K562 (cell line): Measurements from ENCODE around the gene CENPP. TPM values are rescaled to one million over a fixed set of nuclear protein-coding genes. Genes with fewer than 3 reads are reported as not detected.

Source experiments
- BRD9 ChIP-seq: fragments of 450-650 bp; IDR thresholded peaks from 2 replicates; pipeline ENCODE4 v1.6.1; 2018; ENCODE audit warnings: low read depth; ENCODE audit not compliant: partially characterized antibody
- COPS2 ChIP-seq: fragments of 450-650 bp; conservative IDR thresholded peaks from 2 replicates; pipeline ENCODE4 v1.6.1; 2016; ENCODE audit warnings: mild to moderate bottlenecking, moderate library complexity
- L3MBTL2 ChIP-seq: fragments of 450-650 bp; IDR thresholded peaks from 2 replicates; pipeline ENCODE4 v1.6.1; 2016; ENCODE audit warnings: mild to moderate bottlenecking, moderate library complexity
- SRF ChIP-seq, 2 experiments: fragments of 250-450, 450-650 bp in 1 of 2; sonication (Bioruptor Pico) in 1 of 2; sonication (generic) in 1 of 2; formaldehyde crosslinking; IDR thresholded peaks; 2 replicates each; pipeline versions ENCODE4 v1.5.0 to v1.5.1; 2020 to 2022; ENCODE audit warnings: mild to moderate bottlenecking in 1 of 2, missing genetic modification reagents in 1 of 2
- TCF7 ChIP-seq: sonication (generic); IDR thresholded peaks from 2 replicates; pipeline ENCODE4 v1.6.1; 2016; ENCODE audit warnings: antibody characterized with exemption, borderline replicate concordance
- ZNF197 ChIP-seq: fragments of 200-800 bp; sonication (Bioruptor generic); IDR thresholded peaks from 2 replicates; pipeline ENCODE4 v1.6.1; 2016; ENCODE audit warnings: low read depth, missing genetic modification characterization, missing compliant biosample characterization
- ZNF408 ChIP-seq: fragments of 250-450 bp; sonication (Bioruptor Pico); IDR thresholded peaks from 2 replicates; pipeline ENCODE4 v1.4.0; 2020; ENCODE audit warnings: low read depth, mild to moderate bottlenecking, moderate library complexity
- ZNF584 ChIP-seq: fragments of 200-800 bp; sonication (Bioruptor generic); IDR thresholded peaks from 2 replicates; pipeline ENCODE4 v1.6.1; 2016; ENCODE audit warnings: low read depth, mild to moderate bottlenecking, missing genetic modification characterization, missing compliant biosample characterization
- polyA plus RNA-seq, 8 experiments: library from polyadenylated mRNA; depleted of rRNA in 4 of 8; stranded (reverse) in 5 of 8; unstranded in 3 of 8; fragments of >200 nt; fragmentation: Nextera tagmentation in 2 of 8; fragmentation: Illumina TruSeq in 1 of 8; extraction: Ambion mirVana in 2 of 8; extraction: Trizol in 1 of 8; gene quantifications; 2 replicates each; pipeline versions ENCODE4 v1.2.1 to v1.2.3, GENCODE V29; 2011 to 2014; ENCODE audit warnings: inconsistent platforms in 1 of 8, missing spikeins in 1 of 8
- total RNA-seq, 7 experiments: library from RNA; depleted of rRNA in 6 of 7; stranded (reverse); fragments of >200 nt in 6 of 7; fragmentation: Illumina TruSeq in 2 of 7; extraction: Trizol in 2 of 7; gene quantifications; 2 replicates each; pipeline versions ENCODE4 v1.2.1 to v1.2.3, GENCODE V29; 2011 to 2021; ENCODE audit warnings: low replicate concordance in 1 of 7
- TF ChIP-seq, protein P1 (sequence below), 2 experiments: fragments of 450-650 bp; IDR thresholded peaks; 2 replicates each; pipeline ENCODE4 v1.6.1; 2016; ENCODE audit warnings: mild to moderate bottlenecking in 2 of 2, borderline replicate concordance in 1 of 2, low read depth in 1 of 2, moderate library complexity in 1 of 2
- TF ChIP-seq, protein P2 (sequence below), 3 experiments: IDR thresholded peaks in 2 of 3; conservative IDR thresholded peaks in 1 of 3; 2 replicates each; pipeline ENCODE4 v1.5.1; 2011 to 2012; ENCODE audit warnings: low read length in 3 of 3, mild to moderate bottlenecking in 3 of 3, control low read depth in 2 of 3, improper control_type of control experiment in 1 of 3, inconsistent platforms in 1 of 3, low read depth in 1 of 3, mixed read lengths in 1 of 3, moderate library complexity in 1 of 3; ENCODE audit not compliant: insufficient read depth in 2 of 3
- TF ChIP-seq, protein P3 (sequence below): sonication (generic); formaldehyde crosslinking; IDR thresholded peaks from 2 replicates; pipeline ENCODE4 v1.8.0; 2023; ENCODE audit warnings: mild to moderate bottlenecking, missing genetic modification reagents

The CENPP gene
- total and polyA plus RNA-seq, 9 of the 15 experiments (the other 6 are each of a cell fraction or from before 2014, with no cell fraction given) = 8.0 to 28.5 (median 17.9) TPM

DNA sequence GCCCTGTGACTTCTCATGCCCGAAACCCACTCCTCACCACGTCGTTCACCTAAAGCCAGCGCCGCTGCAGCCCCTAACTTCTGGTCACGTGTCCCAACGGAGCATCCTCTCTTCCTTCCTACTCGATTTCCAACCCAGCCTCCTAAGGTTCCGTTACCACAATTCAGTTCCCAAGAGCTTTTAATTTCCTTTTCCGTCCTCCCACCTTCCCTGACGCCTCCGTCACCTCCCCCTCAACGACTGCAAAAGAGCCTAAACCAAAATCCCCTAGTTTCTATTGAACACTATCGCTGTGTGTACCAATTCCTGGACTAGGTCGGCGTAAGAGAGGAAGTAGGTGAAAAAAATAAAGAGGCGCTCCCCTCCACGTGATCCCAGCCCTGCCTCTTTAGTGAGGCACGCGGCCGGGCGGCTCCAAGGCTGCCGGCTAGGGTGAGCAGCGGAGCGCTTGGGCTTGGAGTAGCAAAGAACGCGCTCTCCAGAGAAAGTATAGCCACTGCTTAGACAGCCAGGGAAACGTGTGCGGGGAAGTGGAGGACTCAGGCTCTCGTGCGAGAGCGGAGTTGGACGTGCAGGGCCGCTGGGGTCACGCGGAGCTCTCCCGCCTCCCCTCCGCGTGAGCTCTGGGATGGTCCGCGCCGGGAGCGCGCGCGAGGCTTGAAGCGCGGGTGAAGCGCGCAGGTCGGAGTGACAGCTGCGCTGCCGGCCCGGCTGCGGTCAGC is at the start of gene CENPP, which contains the start of gene NOL8 (continued):
- TF ChIP-seq, protein P1, sequence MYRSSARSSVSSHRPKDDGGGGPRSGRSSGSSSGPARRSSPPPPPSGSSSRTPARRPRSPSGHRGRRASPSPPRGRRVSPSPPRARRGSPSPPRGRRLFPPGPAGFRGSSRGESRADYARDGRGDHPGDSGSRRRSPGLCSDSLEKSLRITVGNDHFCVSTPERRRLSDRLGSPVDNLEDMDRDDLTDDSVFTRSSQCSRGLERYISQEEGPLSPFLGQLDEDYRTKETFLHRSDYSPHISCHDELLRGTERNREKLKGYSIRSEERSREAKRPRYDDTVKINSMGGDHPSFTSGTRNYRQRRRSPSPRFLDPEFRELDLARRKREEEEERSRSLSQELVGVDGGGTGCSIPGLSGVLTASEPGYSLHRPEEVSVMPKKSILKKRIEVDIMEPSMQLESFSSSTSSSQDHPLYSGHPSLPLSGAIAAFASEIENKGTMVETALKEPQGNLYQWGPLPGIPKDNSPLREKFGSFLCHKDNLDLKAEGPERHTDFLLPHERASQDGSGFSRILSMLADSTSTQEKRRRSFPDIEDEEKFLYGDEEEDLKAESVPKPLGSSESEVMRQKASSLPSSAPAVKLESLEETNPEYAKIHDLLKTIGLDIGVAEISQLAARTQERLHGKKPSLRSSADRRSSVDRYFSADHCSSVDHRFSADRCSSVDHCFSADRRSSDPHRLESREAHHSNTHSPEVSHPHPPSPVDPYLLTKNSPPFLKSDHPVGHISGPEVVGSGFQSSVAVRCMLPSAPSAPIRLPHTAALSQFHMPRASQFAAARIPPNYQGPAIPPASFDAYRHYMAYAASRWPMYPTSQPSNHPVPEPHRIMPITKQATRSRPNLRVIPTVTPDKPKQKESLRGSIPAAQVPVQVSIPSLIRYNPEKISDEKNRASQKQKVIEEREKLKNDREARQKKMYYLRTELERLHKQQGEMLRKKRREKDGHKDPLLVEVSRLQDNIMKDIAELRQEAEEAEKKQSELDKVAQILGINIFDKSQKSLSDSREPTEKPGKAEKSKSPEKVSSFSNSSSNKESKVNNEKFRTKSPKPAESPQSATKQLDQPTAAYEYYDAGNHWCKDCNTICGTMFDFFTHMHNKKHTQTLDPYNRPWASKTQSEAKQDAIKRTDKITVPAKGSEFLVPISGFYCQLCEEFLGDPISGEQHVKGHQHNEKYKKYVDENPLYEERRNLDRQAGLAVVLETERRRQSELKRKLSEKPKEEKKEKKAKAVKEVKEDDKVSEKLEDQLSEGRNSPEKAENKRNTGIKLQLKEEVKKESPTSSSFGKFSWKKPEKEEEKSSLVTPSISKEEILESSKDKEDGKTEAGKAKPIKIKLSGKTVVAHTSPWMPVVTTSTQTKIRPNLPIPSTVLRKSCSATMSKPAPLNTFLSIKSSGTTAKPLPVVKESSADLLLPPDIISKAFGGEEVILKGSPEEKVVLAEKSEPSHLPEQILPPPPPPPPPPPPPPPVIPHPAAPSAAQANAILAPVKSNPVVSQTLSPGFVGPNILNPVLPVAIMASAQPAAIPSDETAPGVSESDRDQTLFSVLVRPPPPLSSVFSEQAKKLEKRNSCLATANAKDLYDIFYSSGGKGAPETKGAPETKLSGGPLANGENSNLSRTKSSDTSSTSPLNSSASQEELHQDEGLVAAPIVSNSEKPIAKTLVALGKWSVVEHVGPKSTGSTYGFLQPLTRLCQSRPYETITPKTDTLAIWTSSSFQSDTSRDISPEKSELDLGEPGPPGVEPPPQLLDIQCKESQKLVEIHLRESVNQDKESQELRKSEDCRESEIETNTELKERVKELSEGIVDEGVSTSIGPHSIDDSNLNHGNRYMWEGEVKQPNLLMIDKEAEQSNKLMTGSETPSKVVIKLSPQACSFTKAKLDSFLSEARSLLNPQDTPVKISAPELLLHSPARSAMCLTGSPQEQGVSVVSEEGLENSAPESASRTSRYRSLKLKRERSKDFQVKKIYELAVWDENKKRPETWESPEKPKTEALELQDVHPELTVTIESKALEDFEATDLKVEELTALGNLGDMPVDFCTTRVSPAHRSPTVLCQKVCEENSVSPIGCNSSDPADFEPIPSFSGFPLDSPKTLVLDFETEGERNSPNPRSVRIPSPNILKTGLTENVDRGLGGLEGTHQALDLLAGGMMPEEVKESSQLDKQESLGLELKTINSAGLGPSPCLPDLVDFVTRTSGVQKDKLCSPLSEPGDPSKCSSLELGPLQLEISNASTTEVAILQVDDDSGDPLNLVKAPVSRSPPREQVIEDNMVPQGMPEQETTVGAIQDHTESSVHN (IDR thresholded peaks at IDR 0.05; ENCODE audit: borderline replicate concordance in 1 of 2, low read depth in 1 of 2) = peak in 1 of 2 experiments; percentile 90; a peak in 2 of 4 replicates
- TF ChIP-seq ZNF584 (CRISPR knock-in tag) (no peak), ZNF408 (CRISPR knock-in tag) (no peak), ZNF197 (CRISPR knock-in tag) (peak; percentile 87; the same call in 1 of the 2 replicates), L3MBTL2 (peak; percentile 92), BRD9 (peak; percentile 89), COPS2 (no peak), SRF (CRISPR knock-in tag; IDR thresholded peaks at IDR 0.05) (peak in 1 of 2 experiments; percentile 31; a peak in 2 of 4 replicates), TCF7 (no peak)
- TF ChIP-seq, protein P2, sequence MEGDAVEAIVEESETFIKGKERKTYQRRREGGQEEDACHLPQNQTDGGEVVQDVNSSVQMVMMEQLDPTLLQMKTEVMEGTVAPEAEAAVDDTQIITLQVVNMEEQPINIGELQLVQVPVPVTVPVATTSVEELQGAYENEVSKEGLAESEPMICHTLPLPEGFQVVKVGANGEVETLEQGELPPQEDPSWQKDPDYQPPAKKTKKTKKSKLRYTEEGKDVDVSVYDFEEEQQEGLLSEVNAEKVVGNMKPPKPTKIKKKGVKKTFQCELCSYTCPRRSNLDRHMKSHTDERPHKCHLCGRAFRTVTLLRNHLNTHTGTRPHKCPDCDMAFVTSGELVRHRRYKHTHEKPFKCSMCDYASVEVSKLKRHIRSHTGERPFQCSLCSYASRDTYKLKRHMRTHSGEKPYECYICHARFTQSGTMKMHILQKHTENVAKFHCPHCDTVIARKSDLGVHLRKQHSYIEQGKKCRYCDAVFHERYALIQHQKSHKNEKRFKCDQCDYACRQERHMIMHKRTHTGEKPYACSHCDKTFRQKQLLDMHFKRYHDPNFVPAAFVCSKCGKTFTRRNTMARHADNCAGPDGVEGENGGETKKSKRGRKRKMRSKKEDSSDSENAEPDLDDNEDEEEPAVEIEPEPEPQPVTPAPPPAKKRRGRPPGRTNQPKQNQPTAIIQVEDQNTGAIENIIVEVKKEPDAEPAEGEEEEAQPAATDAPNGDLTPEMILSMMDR (IDR thresholded peaks at IDR 0.05 in 2 of 3, conservative IDR thresholded peaks at IDR 0.05 in 1 of 3; ENCODE audit: insufficient read depth in 2 of 3, low read depth in 1 of 3, low read length in 3 of 3) = no peak
- TF ChIP-seq, protein P3, sequence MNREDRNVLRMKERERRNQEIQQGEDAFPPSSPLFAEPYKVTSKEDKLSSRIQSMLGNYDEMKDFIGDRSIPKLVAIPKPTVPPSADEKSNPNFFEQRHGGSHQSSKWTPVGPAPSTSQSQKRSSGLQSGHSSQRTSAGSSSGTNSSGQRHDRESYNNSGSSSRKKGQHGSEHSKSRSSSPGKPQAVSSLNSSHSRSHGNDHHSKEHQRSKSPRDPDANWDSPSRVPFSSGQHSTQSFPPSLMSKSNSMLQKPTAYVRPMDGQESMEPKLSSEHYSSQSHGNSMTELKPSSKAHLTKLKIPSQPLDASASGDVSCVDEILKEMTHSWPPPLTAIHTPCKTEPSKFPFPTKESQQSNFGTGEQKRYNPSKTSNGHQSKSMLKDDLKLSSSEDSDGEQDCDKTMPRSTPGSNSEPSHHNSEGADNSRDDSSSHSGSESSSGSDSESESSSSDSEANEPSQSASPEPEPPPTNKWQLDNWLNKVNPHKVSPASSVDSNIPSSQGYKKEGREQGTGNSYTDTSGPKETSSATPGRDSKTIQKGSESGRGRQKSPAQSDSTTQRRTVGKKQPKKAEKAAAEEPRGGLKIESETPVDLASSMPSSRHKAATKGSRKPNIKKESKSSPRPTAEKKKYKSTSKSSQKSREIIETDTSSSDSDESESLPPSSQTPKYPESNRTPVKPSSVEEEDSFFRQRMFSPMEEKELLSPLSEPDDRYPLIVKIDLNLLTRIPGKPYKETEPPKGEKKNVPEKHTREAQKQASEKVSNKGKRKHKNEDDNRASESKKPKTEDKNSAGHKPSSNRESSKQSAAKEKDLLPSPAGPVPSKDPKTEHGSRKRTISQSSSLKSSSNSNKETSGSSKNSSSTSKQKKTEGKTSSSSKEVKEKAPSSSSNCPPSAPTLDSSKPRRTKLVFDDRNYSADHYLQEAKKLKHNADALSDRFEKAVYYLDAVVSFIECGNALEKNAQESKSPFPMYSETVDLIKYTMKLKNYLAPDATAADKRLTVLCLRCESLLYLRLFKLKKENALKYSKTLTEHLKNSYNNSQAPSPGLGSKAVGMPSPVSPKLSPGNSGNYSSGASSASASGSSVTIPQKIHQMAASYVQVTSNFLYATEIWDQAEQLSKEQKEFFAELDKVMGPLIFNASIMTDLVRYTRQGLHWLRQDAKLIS (CRISPR knock-in tag) = peak; percentile 67; the same call in 1 of the 2 replicates
